ENCODE measurements around the gene HACD3. TPM values are rescaled to one million over a fixed set of nuclear protein-coding genes. Genes with fewer than 3 reads are reported as not detected.
"Not testable (repeated sequence)": the region's sequence is repeated elsewhere in the genome, so short reads cannot be mapped to it uniquely, and the experiment has no call there.

Gene HACD3
- total RNA-seq, 1 donor from 2014 or later = 60.8 TPM

DNA sequence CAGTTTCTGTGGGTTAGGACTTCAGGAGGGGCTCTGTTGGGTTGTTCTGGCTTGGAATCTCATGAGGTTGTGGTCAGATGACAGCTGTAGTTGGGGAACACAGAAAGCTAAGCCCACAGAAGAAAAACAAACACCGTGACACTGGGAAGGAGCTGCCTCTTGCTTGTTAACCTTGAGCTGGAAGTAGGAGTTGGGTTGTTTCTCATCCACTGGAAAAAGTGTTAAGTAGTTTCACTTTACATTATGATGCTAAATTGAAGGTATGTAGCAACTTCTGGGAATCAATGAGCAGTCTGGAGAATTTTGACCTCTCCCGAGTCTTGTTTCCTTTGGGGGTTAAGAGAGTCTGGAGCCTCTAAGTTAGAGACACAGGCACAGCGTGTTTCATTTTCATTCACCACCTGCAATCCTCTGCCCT, 20.4 kb downstream of the HACD3 start:
- Histone ChIP-seq H3K36me3 (ENCODE audit: control insufficient read depth, insufficient read depth, low read length) (peaks cover 2% of the 10 kb centered on the region), H3K27me3 (ENCODE audit: control insufficient read depth, insufficient read depth, low read length) (no peaks in the 10 kb centered on the region), H3K4me3 (ENCODE audit: low read depth, low read length) (no peak overlapping the region)
- FAIRE-seq (no peak), DNase-seq (ENCODE audit: low read depth) (no peak)
- TF ChIP-seq, protein P1, sequence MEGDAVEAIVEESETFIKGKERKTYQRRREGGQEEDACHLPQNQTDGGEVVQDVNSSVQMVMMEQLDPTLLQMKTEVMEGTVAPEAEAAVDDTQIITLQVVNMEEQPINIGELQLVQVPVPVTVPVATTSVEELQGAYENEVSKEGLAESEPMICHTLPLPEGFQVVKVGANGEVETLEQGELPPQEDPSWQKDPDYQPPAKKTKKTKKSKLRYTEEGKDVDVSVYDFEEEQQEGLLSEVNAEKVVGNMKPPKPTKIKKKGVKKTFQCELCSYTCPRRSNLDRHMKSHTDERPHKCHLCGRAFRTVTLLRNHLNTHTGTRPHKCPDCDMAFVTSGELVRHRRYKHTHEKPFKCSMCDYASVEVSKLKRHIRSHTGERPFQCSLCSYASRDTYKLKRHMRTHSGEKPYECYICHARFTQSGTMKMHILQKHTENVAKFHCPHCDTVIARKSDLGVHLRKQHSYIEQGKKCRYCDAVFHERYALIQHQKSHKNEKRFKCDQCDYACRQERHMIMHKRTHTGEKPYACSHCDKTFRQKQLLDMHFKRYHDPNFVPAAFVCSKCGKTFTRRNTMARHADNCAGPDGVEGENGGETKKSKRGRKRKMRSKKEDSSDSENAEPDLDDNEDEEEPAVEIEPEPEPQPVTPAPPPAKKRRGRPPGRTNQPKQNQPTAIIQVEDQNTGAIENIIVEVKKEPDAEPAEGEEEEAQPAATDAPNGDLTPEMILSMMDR (IDR thresholded peaks at IDR 0.05; ENCODE audit: insufficient read depth, low read length, severe bottlenecking) = no peak

DNA sequence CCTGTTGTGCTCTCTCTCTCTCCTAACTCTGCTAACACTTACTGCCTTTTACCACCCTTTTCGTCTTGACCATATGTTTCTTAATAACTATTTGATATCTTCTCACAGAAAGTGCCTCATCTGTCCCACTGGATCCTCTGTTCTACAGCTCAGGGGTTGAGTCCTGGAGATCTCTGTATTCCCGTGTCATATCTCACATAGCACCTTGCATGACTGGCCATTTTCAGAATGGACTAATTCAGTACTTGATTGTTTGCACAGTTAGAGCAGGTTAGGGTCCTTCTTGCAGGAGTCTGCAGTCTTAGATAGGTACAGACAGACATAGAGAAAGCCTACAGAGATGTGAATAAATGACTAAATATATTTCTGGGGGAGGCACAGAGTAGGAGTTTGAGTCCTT, 20.9 kb downstream of the HACD3 start:
- H3K36me3 ChIP-seq (ENCODE audit: control insufficient read depth, insufficient read depth, low read length) = peaks cover 2% of the 10 kb centered on the region
- TF ChIP-seq, protein P1 (IDR thresholded peaks at IDR 0.05; ENCODE audit: insufficient read depth, low read length, severe bottlenecking) = no peak
- FAIRE-seq = no peak

DNA sequence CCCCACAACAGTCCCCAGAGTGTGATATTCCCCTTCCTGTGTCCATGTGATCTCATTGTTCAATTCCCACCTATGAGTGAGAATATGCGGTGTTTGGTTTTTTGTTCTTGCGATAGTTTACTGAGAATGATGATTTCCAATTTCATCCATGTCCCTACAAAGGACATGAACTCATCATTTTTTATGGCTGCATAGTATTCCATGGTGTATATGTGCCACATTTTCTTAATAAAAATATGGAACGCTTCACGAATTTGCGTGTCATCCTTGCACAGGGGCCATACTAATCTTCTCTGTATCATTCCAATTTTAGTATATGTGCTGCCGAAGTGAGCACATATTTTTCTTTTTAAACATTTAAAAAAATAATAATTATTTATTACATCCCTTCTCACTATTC, 22.6 kb downstream of the HACD3 start:
- not testable (repeated sequence) for FAIRE-seq

More for the DNA sequence above, 20.9 kb downstream of the HACD3 start:
- no peak for DNase-seq (ENCODE audit: low read depth)
- Histone ChIP-seq H3K4me3 (ENCODE audit: low read depth, low read length) (no peak overlapping the region), H3K27me3 (ENCODE audit: control insufficient read depth, insufficient read depth, low read length) (no peaks in the 10 kb centered on the region)

DNA sequence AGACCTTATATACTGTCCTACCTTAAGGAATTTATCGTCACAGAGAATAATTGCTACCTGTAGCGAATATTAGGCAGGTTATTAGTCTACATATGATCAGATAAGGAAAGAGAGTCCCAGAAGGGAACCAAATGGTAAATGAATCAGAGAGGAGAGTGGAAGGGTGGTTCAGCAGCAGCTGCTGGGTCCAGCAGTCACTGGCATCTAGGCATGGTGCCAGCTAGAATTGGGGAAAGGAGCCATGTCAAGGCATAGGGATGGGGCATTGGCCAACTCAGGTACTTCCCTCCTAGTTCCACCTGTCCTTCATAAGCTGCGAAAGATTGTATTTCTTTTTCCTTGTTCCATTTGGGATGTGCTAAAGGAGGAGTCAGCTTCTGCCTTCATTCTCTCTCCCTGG, 23.4 kb downstream of the HACD3 start:
- H3K36me3 ChIP-seq (ENCODE audit: control insufficient read depth, insufficient read depth, low read length) = peaks cover 5% of the 10 kb centered on the region

More for the DNA sequence above, 22.6 kb downstream of the HACD3 start:
- not testable (repeated sequence) for H3K27me3 ChIP-seq (ENCODE audit: control insufficient read depth, insufficient read depth, low read length); H3K36me3 ChIP-seq (ENCODE audit: control insufficient read depth, insufficient read depth, low read length); DNase-seq (ENCODE audit: low read depth); H3K4me3 ChIP-seq (ENCODE audit: low read depth, low read length)

DNA sequence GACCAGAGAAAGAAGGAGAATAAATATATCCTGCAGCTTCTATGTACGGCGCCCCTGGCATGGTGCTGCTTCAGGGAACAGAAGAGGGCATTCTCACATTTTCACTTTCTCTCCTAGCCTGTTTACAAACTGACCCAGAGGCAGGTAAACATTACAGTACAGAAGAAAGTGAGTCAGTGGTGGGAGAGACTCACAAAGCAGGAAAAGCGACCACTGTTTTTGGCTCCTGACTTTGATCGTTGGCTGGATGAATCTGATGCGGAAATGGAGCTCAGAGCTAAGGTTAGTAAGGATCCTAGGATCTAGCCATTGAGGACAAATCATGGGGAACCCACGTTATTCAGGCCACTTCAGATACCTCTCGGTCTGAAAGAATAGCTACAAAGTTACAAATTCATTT, 26.4 kb downstream of the HACD3 start:
- FAIRE-seq (no peak), DNase-seq (ENCODE audit: low read depth) (no peak)
- H3K36me3 ChIP-seq (ENCODE audit: control insufficient read depth, insufficient read depth, low read length) = peaks cover 5% of the 10 kb centered on the region
- no peaks in the 10 kb centered on the region for H3K27me3 ChIP-seq (ENCODE audit: control insufficient read depth, insufficient read depth, low read length)
- TF ChIP-seq, protein P1 (IDR thresholded peaks at IDR 0.05; ENCODE audit: insufficient read depth, low read length, severe bottlenecking) = no peak
- no peak overlapping the region for H3K4me3 ChIP-seq (ENCODE audit: low read depth, low read length)

More for the DNA sequence above, 23.4 kb downstream of the HACD3 start:
- FAIRE-seq = no peak
- TF ChIP-seq, protein P1 (IDR thresholded peaks at IDR 0.05; ENCODE audit: insufficient read depth, low read length, severe bottlenecking) = no peak
- DNase-seq (ENCODE audit: low read depth) = no peak
- Histone ChIP-seq H3K27me3 (ENCODE audit: control insufficient read depth, insufficient read depth, low read length) (no peaks in the 10 kb centered on the region), H3K4me3 (ENCODE audit: low read depth, low read length) (no peak overlapping the region)

- H3K4me3 ChIP-seq (ENCODE audit: low read depth, low read length) = no peak overlapping the region
- peaks cover 6% of the 10 kb centered on the region for H3K36me3 ChIP-seq (ENCODE audit: control insufficient read depth, insufficient read depth, low read length)
- TF ChIP-seq, protein P1 (IDR thresholded peaks at IDR 0.05; ENCODE audit: insufficient read depth, low read length, severe bottlenecking) = no peak
- DNase-seq (ENCODE audit: low read depth) (no peak), FAIRE-seq (no peak)
- no peaks in the 10 kb centered on the region for H3K27me3 ChIP-seq (ENCODE audit: control insufficient read depth, insufficient read depth, low read length)
Measured at GRCh38 chr15:65558336-65558735, 28.1 kb downstream of the HACD3 start.
